Stimulated activated naive CD8-positive, alpha-beta T cell treated with anti-CD3 and anti-CD28 coated beads, Interleukin-15, amount 100 ng/mL, for 72 hours (primary cell): Measurements from ENCODE around the gene SMCO2.

Experiments used
- ATAC-seq: fragments of 150-1000 bp; cut with Tn5 transposase; 2 replicates; pipeline ENCODE4 v1.10.0; 2021; ENCODE audit warnings: mild to moderate bottlenecking, moderate library complexity
- DNase-seq, 2 donors: peaks; one replicate each; pipeline ENCODE4 v3.0.0; 2021 to 2022
- H3K27ac Mint-ChIP-seq, 2 donors: one replicate each; pipeline ENCODE4 v1.8.0; 2022; ENCODE audit warnings: mild to moderate bottlenecking in 2 of 2, mixed read lengths in 2 of 2, moderate library complexity in 2 of 2
- H3K27me3 Mint-ChIP-seq: one replicate; pipeline ENCODE4 v1.8.0; 2022; ENCODE audit warnings: mixed read lengths
- H3K4me1 Mint-ChIP-seq: one replicate; pipeline ENCODE4 v1.8.0; 2022; ENCODE audit warnings: mild to moderate bottlenecking, mixed read lengths
- H3K4me3 Mint-ChIP-seq, 2 donors: one replicate each; pipeline ENCODE4 v1.8.0; 2022; ENCODE audit warnings: mild to moderate bottlenecking in 2 of 2, mixed read lengths in 2 of 2, moderate library complexity in 1 of 2
- H3K9me3 Mint-ChIP-seq, 2 donors: one replicate each; pipeline ENCODE4 v1.8.0; 2022; ENCODE audit warnings: mixed read lengths in 2 of 2

SMCO2 gene

DNA sequence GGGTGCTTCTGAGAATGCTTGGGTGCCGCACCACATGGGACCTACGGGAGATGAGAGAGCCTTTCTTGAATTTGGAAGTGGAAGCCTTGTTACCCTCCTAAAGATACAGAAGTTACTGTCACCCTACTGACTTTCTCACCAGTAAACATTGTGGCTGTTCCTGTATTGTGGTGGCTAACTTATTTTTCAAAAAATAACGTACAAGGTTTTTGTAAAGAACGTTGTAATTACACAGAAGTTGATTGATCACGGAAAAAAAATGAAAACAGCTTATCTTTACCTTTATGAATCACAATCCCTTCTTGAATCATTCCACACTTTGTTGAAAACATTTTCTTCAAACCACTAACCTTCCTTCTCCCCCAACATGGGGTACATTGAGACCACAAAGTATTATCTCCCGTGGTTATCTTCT is 55.5 kb downstream of the SMCO2 start:
- H3K9me3 Mint-ChIP-seq, result peaks cover 6 to 15% of the 10 kb centered on the region in 2 donors
- DNase-seq (no peak), ATAC-seq (peak; percentile 57)
- H3K4me1 Mint-ChIP-seq, result peaks cover 40% of the 10 kb centered on the region
- H3K27ac Mint-ChIP-seq, result peak overlapping the region in 1 of 2 donors; percentile 60
- H3K27me3 Mint-ChIP-seq, result peaks cover 6% of the 10 kb centered on the region
- H3K4me3 Mint-ChIP-seq, result peak overlapping the region; percentile 49 to 72

DNA sequence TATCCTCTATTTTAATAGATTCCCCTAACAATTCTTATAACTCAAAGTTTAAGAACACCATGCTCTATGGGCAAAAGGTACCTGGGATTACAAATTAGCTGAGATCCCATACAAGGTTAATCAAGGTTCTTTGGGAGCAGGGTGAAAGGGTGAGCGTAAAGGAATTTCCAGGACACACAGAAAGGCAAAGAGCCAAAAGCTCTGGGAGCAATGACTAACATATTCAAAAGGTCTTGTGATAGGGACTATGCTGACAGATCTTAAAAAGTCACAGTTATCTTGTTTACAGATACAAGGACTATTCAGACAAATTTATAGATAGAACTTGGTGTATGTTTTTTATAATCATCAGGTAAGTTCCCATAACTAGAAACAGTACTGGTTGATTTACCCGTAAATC is 58.0 kb downstream of the SMCO2 start:
- peaks cover 18% of the 10 kb centered on the region for H3K4me1 Mint-ChIP-seq
- DNase-seq, result no peak
- H3K27me3 Mint-ChIP-seq, result peaks cover 8% of the 10 kb centered on the region
- H3K4me3 Mint-ChIP-seq, result no peak overlapping the region
- no peak for ATAC-seq
- H3K9me3 Mint-ChIP-seq, result peaks cover 6 to 15% of the 10 kb centered on the region in 2 donors
- no peak overlapping the region for H3K27ac Mint-ChIP-seq

DNA sequence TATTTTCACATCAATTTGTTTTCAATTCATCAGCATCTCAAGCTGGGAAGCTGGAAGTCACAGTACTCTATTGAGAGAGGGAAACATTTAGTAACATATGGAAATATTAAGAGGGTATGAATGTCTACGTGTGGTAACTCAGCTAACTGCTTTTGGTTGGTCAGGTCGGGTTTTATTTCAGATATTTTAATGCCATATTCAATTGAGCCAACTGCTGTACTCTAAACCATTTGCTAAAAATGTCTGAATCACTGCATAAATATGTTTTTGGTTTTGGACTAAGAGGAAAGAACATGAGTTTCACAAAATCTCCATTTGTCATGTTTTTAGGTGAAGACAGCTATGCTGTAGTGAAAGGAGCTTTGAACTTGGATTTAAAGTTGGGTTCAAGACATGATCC is 58.6 kb downstream of the SMCO2 start:
- no peak overlapping the region for H3K27ac Mint-ChIP-seq

DNA sequence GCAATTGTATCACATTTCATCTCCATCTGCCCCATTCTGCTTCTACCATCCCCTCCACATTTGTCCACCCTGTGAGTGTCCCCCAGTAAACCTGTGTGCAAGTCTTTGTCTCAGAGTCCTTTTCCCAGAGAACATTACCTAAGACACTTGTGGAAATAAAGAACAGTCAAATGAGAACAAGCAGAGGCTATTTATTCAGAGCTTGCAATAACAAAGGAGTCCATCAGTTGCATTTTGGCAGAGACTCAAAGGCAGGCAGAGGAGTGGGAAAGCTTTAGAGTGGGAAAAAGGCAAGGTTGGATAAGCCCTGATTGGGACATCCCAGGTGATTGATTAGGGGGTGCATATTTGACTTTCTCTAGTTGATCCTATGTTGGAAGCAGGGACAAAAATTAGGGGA is 59.2 kb downstream of the SMCO2 start:
- peaks cover 18% of the 10 kb centered on the region for H3K4me1 Mint-ChIP-seq
- H3K27me3 Mint-ChIP-seq, result peaks cover 9% of the 10 kb centered on the region
- DNase-seq (no peak), ATAC-seq (no peak)
- peak overlapping the region in 1 of 2 donors; percentile 50 for H3K27ac Mint-ChIP-seq
- H3K9me3 Mint-ChIP-seq, result peaks cover 6 to 15% of the 10 kb centered on the region in 2 donors
- H3K4me3 Mint-ChIP-seq, result no peak overlapping the region

More for the DNA sequence above, 58.6 kb downstream of the SMCO2 start:
- Mint-ChIP-seq H3K4me3 (no peak overlapping the region), H3K9me3 (peaks cover 6 to 15% of the 10 kb centered on the region in 2 donors), H3K27me3 (peaks cover 8% of the 10 kb centered on the region), H3K4me1 (peaks cover 18% of the 10 kb centered on the region)
- no peak for ATAC-seq
- DNase-seq, result no peak

DNA sequence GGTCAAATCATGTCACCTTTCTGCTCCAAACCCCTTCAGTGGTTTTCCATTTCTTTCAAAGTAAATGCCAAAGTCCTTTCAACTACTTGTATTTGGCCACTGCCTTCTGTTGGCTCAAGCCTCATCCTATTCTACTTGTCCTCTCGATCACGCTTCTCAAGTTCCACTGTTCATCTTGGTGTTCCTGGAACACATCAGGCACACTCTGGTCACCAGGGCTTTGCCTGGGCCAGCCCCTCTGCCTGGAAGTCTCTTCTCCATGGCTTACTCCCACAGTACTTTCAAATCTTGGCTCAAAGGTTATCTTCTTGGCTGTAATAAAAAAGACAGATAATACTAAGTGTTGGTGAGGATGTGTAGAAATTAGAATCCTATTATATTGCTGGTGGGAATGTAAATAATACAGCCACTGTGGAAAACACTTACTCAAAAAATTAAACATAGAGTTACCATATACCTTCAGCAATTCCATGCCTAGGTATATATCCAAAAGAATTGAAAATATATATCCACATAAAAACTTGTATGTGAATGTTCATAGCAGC is 60.2 kb downstream of the SMCO2 start:
- Mint-ChIP-seq H3K4me1 (peaks cover 16% of the 10 kb centered on the region), H3K4me3 (no peak overlapping the region), H3K27me3 (peaks cover 19% of the 10 kb centered on the region), H3K27ac (no peak overlapping the region), H3K9me3 (peaks cover 6 to 15% of the 10 kb centered on the region in 2 donors)
- DNase-seq, result no peak
- no peak for ATAC-seq

DNA sequence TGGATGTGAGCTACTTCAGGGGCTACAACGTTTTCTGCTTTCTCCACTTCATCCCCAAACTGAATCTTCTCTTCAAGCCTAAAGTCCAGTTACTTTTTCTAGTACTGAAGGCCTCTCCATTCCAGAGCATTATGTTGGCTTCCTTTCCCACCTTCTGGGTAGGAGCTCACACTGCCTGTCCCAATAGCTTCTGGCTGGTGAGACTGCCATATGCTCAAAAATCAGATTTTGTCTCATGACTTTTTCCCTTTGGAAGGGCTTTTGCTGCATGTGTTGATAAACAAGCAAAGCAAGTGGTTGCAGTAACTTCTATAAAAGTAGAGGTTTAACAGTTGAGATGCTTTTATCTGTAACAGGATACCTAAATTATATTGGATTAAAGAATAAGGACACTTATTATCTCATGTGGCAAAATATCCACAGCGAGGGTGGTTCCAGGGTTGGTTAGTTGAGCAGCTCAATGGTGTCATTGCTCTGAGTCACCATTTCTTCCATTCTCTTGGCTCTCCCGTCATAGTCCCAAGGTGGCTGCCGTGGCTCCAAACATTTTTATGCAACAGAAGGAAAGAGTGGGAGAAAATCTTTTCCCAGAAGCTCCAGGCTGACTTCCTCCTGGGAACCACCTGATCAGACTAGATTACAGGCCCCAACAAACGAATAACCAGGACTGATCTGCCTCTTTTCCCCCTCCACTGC is 62.3 kb downstream of the SMCO2 start:
- H3K27me3 Mint-ChIP-seq, result peaks cover 19% of the 10 kb centered on the region

DNA sequence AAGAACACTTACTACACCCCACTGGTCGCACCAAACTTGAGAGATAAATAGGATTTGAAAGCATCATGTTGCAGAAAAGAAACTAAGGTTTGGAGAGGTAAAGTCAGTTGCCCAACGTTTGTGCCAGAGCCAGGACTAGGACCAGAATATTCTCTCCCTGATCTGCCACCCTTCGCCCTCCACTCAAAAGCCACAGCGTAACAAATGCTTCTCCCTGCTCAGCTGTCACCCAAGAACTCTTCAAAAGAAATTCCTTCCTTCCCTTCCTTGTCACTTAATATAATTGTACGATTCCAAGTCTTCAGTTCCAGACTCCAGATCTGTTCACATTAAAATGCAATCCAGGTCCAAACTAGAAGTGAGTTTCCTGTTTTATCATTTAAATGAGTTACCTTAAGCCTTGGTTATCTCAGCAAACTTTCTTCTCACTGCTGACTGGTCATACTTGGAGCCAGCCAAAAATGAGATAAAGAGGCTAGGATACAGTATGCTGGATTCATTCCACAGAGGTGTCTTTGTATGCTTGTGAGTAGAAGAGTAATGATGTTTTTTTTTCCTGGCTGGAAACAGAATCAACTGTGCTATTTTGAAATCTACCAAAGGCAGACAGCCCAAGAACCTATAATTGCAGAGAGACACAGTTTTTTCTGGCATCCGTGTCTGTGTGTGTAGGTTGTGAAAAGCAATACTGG is 64.6 kb downstream of the SMCO2 start:
- no peak for DNase-seq
- no peak overlapping the region for H3K27ac Mint-ChIP-seq

More for the DNA sequence above, 62.3 kb downstream of the SMCO2 start:
- no peaks in the 10 kb centered on the region for H3K4me1 Mint-ChIP-seq
- no peak overlapping the region for H3K27ac Mint-ChIP-seq
- DNase-seq (no peak), ATAC-seq (no peak)
- no peak overlapping the region for H3K4me3 Mint-ChIP-seq
- peaks cover 6 to 8% of the 10 kb centered on the region in 2 donors for H3K9me3 Mint-ChIP-seq

DNA sequence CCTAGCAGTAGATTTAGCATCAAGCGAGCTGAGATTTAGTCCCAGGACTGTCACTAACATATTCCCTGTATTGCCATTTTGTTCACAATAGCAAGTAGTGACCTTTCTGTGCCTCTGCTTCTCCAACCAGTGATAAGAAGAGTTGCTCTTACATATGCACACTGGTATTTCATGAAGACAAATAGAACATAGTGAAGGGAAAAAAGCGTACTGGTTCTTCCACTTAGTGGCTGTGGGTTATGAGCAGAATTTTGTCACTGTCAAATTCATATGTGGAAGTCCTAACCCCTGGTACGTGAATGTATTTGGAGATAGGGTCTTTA is 65.1 kb downstream of the SMCO2 start:
- Mint-ChIP-seq H3K4me3 (no peak overlapping the region), H3K9me3 (peaks cover under 1 to 1% of the 10 kb centered on the region in 2 donors), H3K4me1 (no peaks in the 10 kb centered on the region), H3K27ac (no peak overlapping the region), H3K27me3 (peaks cover 25% of the 10 kb centered on the region)
- DNase-seq (no peak), ATAC-seq (no peak)

More for the DNA sequence above, 64.6 kb downstream of the SMCO2 start:
- H3K4me3 Mint-ChIP-seq, result no peak overlapping the region
- no peak for ATAC-seq
- H3K27me3 Mint-ChIP-seq, result peaks cover 20% of the 10 kb centered on the region
- peaks cover 6% of the 10 kb centered on the region in 2 donors for H3K9me3 Mint-ChIP-seq
- no peaks in the 10 kb centered on the region for H3K4me1 Mint-ChIP-seq

DNA sequence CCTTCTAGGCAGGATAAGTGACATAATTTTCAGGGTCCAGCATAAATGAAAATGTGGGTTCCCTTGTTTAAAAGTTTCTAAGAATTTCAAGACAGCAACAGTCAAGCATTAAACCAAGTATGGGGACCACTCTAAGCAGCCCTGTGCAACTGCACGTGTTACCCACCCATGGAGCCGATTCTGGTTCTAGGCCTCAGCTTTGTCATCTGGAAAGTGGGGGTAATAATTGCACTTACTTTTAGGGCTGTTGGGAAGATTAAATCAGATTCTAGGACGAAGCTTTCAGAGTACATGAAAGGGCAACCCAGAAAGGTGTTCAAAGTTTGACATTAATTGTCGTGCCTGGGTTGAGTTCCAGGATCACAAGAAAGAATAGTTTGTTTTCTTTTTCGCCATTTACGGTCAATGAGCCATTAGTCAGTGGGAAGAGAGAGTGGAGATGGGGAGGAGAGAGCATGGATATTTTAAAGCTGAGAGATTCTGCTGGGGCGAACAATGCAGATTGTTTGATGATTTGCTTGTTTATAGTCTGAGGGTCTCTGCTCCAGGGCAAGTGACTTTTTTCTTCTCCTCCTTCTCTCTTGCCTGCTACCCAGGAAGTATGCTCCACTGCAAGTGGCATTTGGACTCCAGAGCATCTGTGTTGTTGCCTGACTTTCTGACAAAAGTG is 66.8 kb downstream of the SMCO2 start:
- Mint-ChIP-seq H3K4me3 (no peak overlapping the region), H3K9me3 (no peaks in the 10 kb centered on the region), H3K27ac (no peak overlapping the region), H3K4me1 (no peaks in the 10 kb centered on the region), H3K27me3 (peaks cover 40% of the 10 kb centered on the region)
- DNase-seq, result no peak
- ATAC-seq, result no peak

DNA sequence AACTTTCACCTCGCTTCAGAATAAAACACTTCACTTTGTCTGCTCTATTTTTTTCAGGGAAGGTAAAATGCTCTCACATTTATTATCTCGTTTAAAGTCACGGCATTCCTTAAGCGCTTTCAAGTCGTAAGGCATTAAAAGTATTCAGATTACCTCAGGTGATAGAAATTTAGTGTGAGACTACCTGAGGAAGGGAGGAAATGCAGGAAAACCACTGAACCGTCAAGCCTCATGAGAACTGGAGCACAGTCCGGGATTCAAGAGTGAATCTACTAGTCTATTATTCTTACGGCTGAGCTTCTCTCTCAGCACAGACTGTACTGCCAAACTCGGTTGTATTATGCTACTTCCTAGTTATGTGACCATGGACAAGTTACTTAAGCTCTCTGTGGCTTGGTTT is 69.1 kb downstream of the SMCO2 start:
- Mint-ChIP-seq H3K27ac (no peak overlapping the region), H3K9me3 (no peaks in the 10 kb centered on the region), H3K4me3 (no peak overlapping the region), H3K27me3 (peaks cover 43% of the 10 kb centered on the region), H3K4me1 (no peaks in the 10 kb centered on the region)
- ATAC-seq (no peak), DNase-seq (no peak)

DNA sequence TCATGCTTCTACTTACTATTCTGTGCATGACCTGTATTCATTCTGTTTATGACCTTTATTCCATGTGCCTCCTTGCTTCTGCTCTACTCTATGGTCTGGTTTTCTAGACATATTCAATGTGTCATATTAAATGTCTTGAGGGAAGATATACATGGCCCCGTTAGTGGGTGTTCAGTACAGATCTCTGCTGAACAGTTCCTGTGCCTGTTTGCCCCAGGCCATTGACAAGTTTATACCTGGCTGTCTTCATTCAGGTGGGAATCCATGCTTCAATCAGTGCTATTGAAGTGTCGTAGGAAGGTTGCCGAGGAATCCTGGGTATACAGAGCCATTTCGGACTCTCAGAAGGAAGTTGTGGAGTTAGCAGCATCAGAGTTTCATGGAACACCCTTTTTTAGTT is 70.1 kb downstream of the SMCO2 start:
- ATAC-seq (no peak), DNase-seq (no peak)
- Mint-ChIP-seq H3K4me1 (no peaks in the 10 kb centered on the region), H3K27ac (no peak overlapping the region), H3K4me3 (no peak overlapping the region), H3K27me3 (peaks cover 39% of the 10 kb centered on the region), H3K9me3 (no peaks in the 10 kb centered on the region)

DNA sequence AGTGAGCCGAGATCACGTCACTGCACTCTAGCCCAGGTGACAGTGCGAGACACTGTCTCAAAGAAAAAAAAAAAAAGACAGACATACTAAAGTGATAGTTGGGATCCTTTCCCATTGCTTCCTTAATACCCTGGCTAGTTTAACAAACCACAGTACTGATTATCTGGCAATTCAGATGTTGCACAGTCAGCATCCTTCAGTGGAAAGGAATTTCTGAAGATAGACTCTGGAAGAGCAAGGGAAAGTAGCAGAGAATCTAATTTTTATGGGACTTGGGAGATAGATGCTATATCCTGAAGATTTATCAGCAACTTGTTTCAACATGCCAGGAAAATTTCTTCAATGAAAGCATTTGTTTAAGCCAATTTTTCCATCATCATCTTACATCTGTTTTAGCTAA is 71.0 kb downstream of the SMCO2 start:
- Mint-ChIP-seq H3K4me1 (no peaks in the 10 kb centered on the region), H3K27me3 (peaks cover 38% of the 10 kb centered on the region), H3K4me3 (no peak overlapping the region), H3K27ac (no peak overlapping the region), H3K9me3 (no peaks in the 10 kb centered on the region)
- ATAC-seq, result no peak
- no peak for DNase-seq

DNA sequence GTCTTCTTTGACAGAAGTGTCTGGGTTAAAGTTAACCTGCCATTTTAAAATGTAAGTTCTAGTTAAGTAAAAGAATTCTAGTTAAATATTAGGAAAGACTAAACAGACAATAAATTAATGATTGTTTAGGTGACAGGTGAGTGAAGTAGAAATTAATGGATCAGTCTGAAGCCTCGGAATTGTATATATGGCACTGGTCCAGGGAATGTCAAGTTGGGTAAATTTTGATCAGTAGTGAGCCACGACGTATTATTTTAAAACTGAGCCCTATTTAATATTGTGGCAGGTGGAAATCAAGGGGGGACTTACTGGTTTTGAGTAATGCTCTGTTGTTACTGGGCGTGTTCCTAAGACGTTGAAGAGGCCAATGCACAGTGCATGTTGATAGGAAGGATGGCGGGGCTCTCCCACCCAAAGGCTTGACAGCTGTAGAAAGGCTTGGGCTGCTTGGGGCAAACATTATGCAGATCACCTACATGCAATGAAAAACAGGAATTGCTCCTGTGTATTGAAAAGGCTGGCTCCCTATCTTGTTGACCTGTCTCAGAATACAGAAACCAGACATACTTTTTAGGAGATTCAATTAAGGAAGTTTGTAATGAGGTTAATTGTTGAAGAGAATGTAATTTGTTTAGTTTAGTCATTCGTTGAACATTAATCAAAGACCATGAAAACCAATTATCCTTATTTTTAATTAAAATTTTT is 71.6 kb downstream of the SMCO2 start:
- no peaks in the 10 kb centered on the region for H3K4me1 Mint-ChIP-seq
- H3K4me3 Mint-ChIP-seq, result no peak overlapping the region
- ATAC-seq (no peak), DNase-seq (no peak)
- no peak overlapping the region for H3K27ac Mint-ChIP-seq
- H3K27me3 Mint-ChIP-seq, result peaks cover 38% of the 10 kb centered on the region
- H3K9me3 Mint-ChIP-seq, result no peaks in the 10 kb centered on the region

DNA sequence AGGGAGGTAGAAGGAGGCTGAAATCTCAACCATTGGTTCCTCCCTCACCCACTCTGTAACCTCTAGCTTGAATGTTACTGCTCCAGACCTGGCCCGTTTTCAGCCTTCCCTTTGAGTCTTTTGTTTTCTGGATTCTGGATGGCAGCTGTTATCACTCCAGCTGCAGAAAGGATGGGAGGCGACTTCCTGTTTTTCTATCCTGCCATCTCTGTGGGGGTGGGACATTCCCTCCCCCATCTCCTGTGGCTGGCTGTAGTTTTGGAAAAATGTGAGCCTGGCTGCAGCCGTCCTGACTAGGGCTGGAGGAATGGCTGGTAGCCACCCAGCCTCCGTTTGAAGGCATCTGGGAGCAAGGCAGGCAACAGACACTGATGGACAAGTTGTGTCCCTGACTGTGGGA is 74.5 kb downstream of the SMCO2 start:
- ATAC-seq (no peak), DNase-seq (no peak)
- peaks cover 14% of the 10 kb centered on the region for H3K4me1 Mint-ChIP-seq
- no peaks in the 10 kb centered on the region for H3K9me3 Mint-ChIP-seq
- H3K4me3 Mint-ChIP-seq, result no peak overlapping the region
- H3K27ac Mint-ChIP-seq, result no peak overlapping the region
- peaks cover 38% of the 10 kb centered on the region for H3K27me3 Mint-ChIP-seq

DNA sequence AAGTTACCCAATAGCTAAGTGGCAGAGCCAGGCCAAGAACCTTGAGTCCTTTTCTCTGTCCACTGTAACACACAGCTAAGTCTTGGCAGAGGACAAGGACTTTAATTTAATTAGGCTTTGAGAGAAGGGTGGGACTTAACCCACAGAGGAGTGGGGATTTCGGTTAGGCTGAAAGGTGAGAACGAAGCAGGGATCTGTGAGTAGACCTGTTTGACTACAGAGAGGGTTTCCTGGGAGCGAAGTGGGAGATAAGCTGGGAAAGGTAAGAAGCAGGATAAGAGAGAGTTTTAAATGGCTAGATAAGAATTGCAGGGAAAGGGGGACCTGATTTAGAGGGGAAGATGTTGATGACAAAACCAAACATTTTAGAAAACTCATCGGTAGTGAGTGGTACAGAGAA is 75.4 kb downstream of the SMCO2 start:
- no peaks in the 10 kb centered on the region for H3K9me3 Mint-ChIP-seq
- peaks cover 30% of the 10 kb centered on the region for H3K27me3 Mint-ChIP-seq
- DNase-seq (no peak), ATAC-seq (no peak)
- no peak overlapping the region for H3K4me3 Mint-ChIP-seq
- no peak overlapping the region for H3K27ac Mint-ChIP-seq
- peaks cover 14% of the 10 kb centered on the region for H3K4me1 Mint-ChIP-seq
